Peyer's patch (tissue), 4 donors: ENCODE measurements around the gene THADA. TPM values are rescaled to one million over a fixed set of nuclear protein-coding genes. Genes with fewer than 3 reads are reported as not detected.

Experiments used
- DNase-seq, 3 donors: peaks; one replicate each; pipeline ENCODE4 v3.0.0-alpha.2; 2017 to 2019
- H3K27ac ChIP-seq, 4 donors: fragments of 200-600 bp; sonication (generic); one replicate each; pipeline ENCODE4 v1.5.1; 2016 to 2019
- H3K27me3 ChIP-seq, 2 donors: fragments of 200-600 bp; sonication (generic); one replicate each; pipeline ENCODE4 v1.5.1; 2019
- H3K36me3 ChIP-seq, 3 donors: fragments of 200-600 bp; sonication (generic); one replicate each; pipeline ENCODE4 v1.5.1; 2016 to 2019
- H3K4me1 ChIP-seq, 4 donors: fragments of 200-600 bp; sonication (generic); one replicate each; pipeline ENCODE4 v1.5.1; 2016 to 2019
- H3K4me3 ChIP-seq, 4 donors: fragments of 200-600 bp; sonication (generic); 1 replicate in 3 of 4; 2 replicates in 1 of 4; pipeline ENCODE4 v1.5.1; 2016 to 2019; ENCODE audit warnings: mild to moderate bottlenecking in 1 of 4
- H3K9me3 ChIP-seq, 4 donors: fragments of 200-600 bp; sonication (generic); one replicate each; pipeline ENCODE4 v1.5.1; 2016 to 2019; ENCODE audit warnings: mild to moderate bottlenecking in 1 of 4
- CTCF ChIP-seq, 6 experiments: fragments of 450-650 bp in 4 of 6; fragments of 200-600 bp in 2 of 6; sonication (generic) in 1 of 6; IDR thresholded peaks; one replicate each; pipeline ENCODE4 v1.5.1; 2017 to 2019; ENCODE audit warnings: antibody characterized with exemption in 6 of 6, mild to moderate bottlenecking in 3 of 6, moderate library complexity in 1 of 6
- POLR2A ChIP-seq, 2 donors: fragments of 450-650 bp; IDR thresholded peaks; one replicate each; pipeline ENCODE4 v1.5.1; 2017; ENCODE audit warnings: antibody characterized with exemption in 2 of 2, mild to moderate bottlenecking in 2 of 2, moderate library complexity in 2 of 2
- total RNA-seq, 4 donors: library from RNA; depleted of rRNA; stranded (reverse); fragments of >200 nt; gene quantifications; one replicate each; pipeline ENCODE4 v1.1.0, GENCODE V29; 2016

THADA gene
- total RNA-seq, 4 donors from 2014 or later = 19.3 to 76.7 (median 26.3) TPM

DNA sequence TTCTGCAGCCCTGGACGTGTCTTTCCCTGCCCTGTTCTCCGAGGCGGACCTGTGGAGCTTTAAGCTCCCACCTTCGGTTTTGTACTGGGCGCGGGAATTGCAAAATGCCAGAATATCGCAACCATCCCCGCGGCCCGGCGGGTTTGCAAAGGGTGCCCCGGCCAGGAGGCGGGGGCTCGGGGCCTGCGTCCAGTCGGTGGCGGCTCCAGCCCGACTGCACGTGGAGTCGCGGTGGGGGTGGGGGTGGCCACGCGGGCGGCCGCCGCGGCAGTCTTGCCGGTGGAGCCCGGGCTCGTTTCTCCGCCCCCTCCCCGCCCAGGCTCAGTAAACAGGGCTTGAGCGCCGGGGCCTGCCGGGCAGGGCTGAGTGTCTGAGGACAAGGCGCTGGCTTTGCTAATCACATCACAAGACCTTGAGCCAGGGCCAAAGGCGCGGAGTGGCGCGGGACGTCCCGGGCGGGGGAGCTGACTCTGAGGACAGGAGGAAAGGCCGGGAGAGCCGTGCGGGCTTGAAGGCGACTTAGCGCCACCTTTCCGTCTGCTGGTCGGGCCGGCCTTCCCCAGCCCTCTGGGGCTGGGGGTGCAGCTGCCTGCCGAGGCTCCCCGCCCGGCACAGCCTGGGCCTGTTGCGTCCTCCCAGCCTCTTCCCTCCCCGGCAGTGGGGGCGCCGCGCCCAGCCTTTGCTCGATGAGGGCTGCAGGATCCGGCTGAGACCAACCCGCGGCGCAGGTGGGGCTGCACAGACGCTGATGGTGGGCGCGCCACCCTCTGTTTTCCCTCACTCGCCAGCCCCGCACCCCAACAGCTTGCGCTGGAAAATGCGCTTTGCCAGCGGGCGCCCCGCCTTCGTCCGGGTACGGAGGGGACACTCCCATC is 368.6 kb downstream of the THADA start:
- Histone ChIP-seq H3K4me1 (peaks cover 0 to 17% (median 13%) of the 10 kb centered on the region in 4 donors), H3K36me3 (peaks cover 0 to 37% (median 4%) of the 10 kb centered on the region in 3 donors)

DNA sequence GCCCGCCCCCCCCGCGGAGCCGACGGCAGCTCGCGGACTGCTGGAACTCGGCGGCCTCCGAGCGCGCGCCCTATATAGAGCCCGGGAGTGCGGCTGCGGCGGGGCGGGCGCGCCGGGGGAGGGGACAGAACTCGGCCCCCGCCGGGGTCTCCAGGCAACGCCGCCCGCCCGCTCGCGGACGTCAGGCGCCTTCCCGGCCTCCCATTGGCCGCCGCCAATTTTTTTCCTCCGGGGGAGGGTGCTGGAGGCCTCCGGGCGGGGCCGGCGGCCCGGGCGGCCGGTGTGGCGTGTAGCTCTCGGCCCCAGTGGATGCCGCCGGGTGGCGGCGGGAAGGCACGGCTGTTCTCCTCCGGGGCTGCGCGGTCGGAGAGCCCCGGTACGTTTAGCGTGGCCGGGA is 369.3 kb downstream of the THADA start, which contains the start of gene ZFP36L2:
Gene ZFP36L2, minus strand, starts transcription at position 49 of the 397 bp plus-strand sequence. CDS start 291 bp downstream, outside the sequence.
- Histone ChIP-seq H3K27me3 (no peaks in the 10 kb centered on the region), H3K4me1 (peaks cover 0 to 17% (median 13%) of the 10 kb centered on the region in 4 donors), H3K36me3 (peaks cover 0 to 37% (median 4%) of the 10 kb centered on the region in 3 donors)

More for the DNA sequence above, 368.6 kb downstream of the THADA start:
- no peaks in the 10 kb centered on the region for H3K27me3 ChIP-seq
- peak; percentile 83 to 98 (median 96) for DNase-seq
- H3K4me3 ChIP-seq = peak overlapping the region; percentile 74 to 95 (median 84)
- no peaks in the 10 kb centered on the region for H3K9me3 ChIP-seq
- peak overlapping the region; percentile 94 to 100 (median 100) for H3K27ac ChIP-seq
- peak in 2 of 6 experiments; percentile 43 to 60 for TF ChIP-seq CTCF (IDR thresholded peaks at IDR 0.05)
- peak; percentile 38 to 79 for TF ChIP-seq POLR2A (IDR thresholded peaks at IDR 0.05)

GRCh38 chr2:43225788-43226557 is 369.9 kb downstream of the THADA start:
- Histone ChIP-seq H3K4me1 (peaks cover 0 to 19% (median 13%) of the 10 kb centered on the region in 4 donors), H3K27me3 (no peaks in the 10 kb centered on the region), H3K36me3 (peaks cover 0 to 37% (median 4%) of the 10 kb centered on the region in 3 donors), H3K27ac (peak overlapping the region; percentile 94 to 100 (median 100)), H3K9me3 (no peaks in the 10 kb centered on the region), H3K4me3 (peak overlapping the region; percentile 74 to 95 (median 84))
- TF ChIP-seq CTCF (IDR thresholded peaks at IDR 0.05) = no peak
- no peak for TF ChIP-seq POLR2A (IDR thresholded peaks at IDR 0.05)
- DNase-seq = peak; percentile 48 to 86 (median 86)

More for the DNA sequence above, 369.3 kb downstream of the THADA start, which contains the start of gene ZFP36L2:
- peak; percentile 95 to 98 (median 98) for DNase-seq
- peak within 1 kb of the TSS; percentile 94 to 100 (median 100) for H3K27ac ChIP-seq
- H3K9me3 ChIP-seq = no peaks in the 10 kb centered on the region
- TF ChIP-seq CTCF (IDR thresholded peaks at IDR 0.05) (peak in 2 of 6 experiments; percentile 20 to 26), POLR2A (IDR thresholded peaks at IDR 0.05) (peak; percentile 98 to 99)
- H3K4me3 ChIP-seq = peak within 1 kb of the TSS; percentile 74 to 95 (median 84)

- H3K4me1 ChIP-seq = peaks cover 0 to 24% (median 13%) of the 10 kb centered on the region in 4 donors
- H3K9me3 ChIP-seq = no peaks in the 10 kb centered on the region
- peak in 1 of 6 experiments; percentile 11 for TF ChIP-seq CTCF (IDR thresholded peaks at IDR 0.05)
- peak; percentile 35 to 41 for TF ChIP-seq POLR2A (IDR thresholded peaks at IDR 0.05)
- no peaks in the 10 kb centered on the region for H3K27me3 ChIP-seq
- H3K36me3 ChIP-seq = peaks cover 0 to 37% (median 4%) of the 10 kb centered on the region in 3 donors
- H3K4me3 ChIP-seq = peak overlapping the region; percentile 74 to 95 (median 84)
- DNase-seq = peak; percentile 62 to 85 (median 79)
- H3K27ac ChIP-seq = peak overlapping the region; percentile 94 to 100 (median 100)
Measured at GRCh38 chr2:43225093-43225787, 370.6 kb downstream of the THADA start.
